ENCODE data around the gene FAM117B. TPM values are rescaled to one million over a fixed set of nuclear protein-coding genes. Genes with fewer than 3 reads are reported as not detected.
"Not testable (repeated sequence)": the region's sequence is repeated elsewhere in the genome, so short reads cannot be mapped to it uniquely, and the experiment has no call there.

Gene FAM117B
- total RNA-seq, 2 experiments from 2014 or later: 23.4 to 25.0 TPM

GRCh38 chr2:202671317-202672035, 36.7 kb downstream of the FAM117B start:
- peaks cover 80% of the 10 kb centered on the region for H3K4me1 Mint-ChIP-seq
- peaks cover 12% of the 10 kb centered on the region for H3K9me3 Mint-ChIP-seq
- peaks cover 55% of the 10 kb centered on the region for H3K36me3 Mint-ChIP-seq
- H3K27me3 Mint-ChIP-seq: no peaks in the 10 kb centered on the region
- H3K27ac Mint-ChIP-seq: peak overlapping the region; percentile 94
- no peak overlapping the region for H3K4me3 Mint-ChIP-seq
- no peak for DNase-seq

GRCh38 chr2:202675097-202675496, 40.3 kb downstream of the FAM117B start:
- Mint-ChIP-seq H3K27ac (peak overlapping the region; percentile 76), H3K4me1 (peaks cover 75% of the 10 kb centered on the region), H3K36me3 (peaks cover 69% of the 10 kb centered on the region), H3K9me3 (peaks cover 22% of the 10 kb centered on the region)
- H3K27me3 Mint-ChIP-seq, H3K4me3 Mint-ChIP-seq, DNase-seq: not testable (repeated sequence)

- Mint-ChIP-seq H3K36me3 (peaks cover 64% of the 10 kb centered on the region), H3K27ac (peak overlapping the region; percentile 20), H3K9me3 (peaks cover 32% of the 10 kb centered on the region), H3K4me3 (no peak overlapping the region), H3K27me3 (no peaks in the 10 kb centered on the region), H3K4me1 (peaks cover 43% of the 10 kb centered on the region)
- DNase-seq: no peak
Observed at GRCh38 chr2:202679980-202680379, 45.2 kb downstream of the FAM117B start.

- Mint-ChIP-seq H3K27ac (no peak overlapping the region), H3K36me3 (peaks cover 61% of the 10 kb centered on the region), H3K9me3 (peaks cover 30% of the 10 kb centered on the region)
Observed at GRCh38 chr2:202680512-202680911, 45.7 kb downstream of the FAM117B start.

GRCh38 chr2:202681688-202682205, 47.0 kb downstream of the FAM117B start:
- DNase-seq: no peak
- Mint-ChIP-seq H3K9me3 (peaks cover 29% of the 10 kb centered on the region), H3K4me3 (no peak overlapping the region), H3K36me3 (peaks cover 59% of the 10 kb centered on the region), H3K27me3 (no peaks in the 10 kb centered on the region), H3K27ac (no peak overlapping the region), H3K4me1 (peaks cover 35% of the 10 kb centered on the region)

More at GRCh38 chr2:202680512-202680911, 45.7 kb downstream of the FAM117B start:
- DNase-seq: no peak
- Mint-ChIP-seq H3K4me3 (no peak overlapping the region), H3K27me3 (no peaks in the 10 kb centered on the region), H3K4me1 (peaks cover 41% of the 10 kb centered on the region)

GRCh38 chr2:202682274-202682673, 47.5 kb downstream of the FAM117B start:
- H3K4me3 Mint-ChIP-seq: no peak overlapping the region
- no peak overlapping the region for H3K27ac Mint-ChIP-seq
- H3K27me3 Mint-ChIP-seq: no peaks in the 10 kb centered on the region
- no peak for DNase-seq
- H3K36me3 Mint-ChIP-seq: peaks cover 61% of the 10 kb centered on the region
- peaks cover 31% of the 10 kb centered on the region for H3K9me3 Mint-ChIP-seq
- H3K4me1 Mint-ChIP-seq: peaks cover 40% of the 10 kb centered on the region

GRCh38 chr2:202687276-202687675, 52.5 kb downstream of the FAM117B start:
- H3K27me3 Mint-ChIP-seq: no peaks in the 10 kb centered on the region
- peaks cover 50% of the 10 kb centered on the region for H3K4me1 Mint-ChIP-seq
- no peak overlapping the region for H3K27ac Mint-ChIP-seq
- H3K36me3 Mint-ChIP-seq: peaks cover 35% of the 10 kb centered on the region
- H3K4me3 Mint-ChIP-seq: no peak overlapping the region
- no peak for DNase-seq
- H3K9me3 Mint-ChIP-seq: peaks cover 4% of the 10 kb centered on the region

GRCh38 chr2:202689459-202689858, 54.7 kb downstream of the FAM117B start:
- Mint-ChIP-seq H3K27me3 (no peaks in the 10 kb centered on the region), H3K36me3 (peaks cover 36% of the 10 kb centered on the region), H3K9me3 (peaks cover 2% of the 10 kb centered on the region), H3K4me3 (no peak overlapping the region), H3K4me1 (peaks cover 57% of the 10 kb centered on the region), H3K27ac (peak overlapping the region; percentile 92)
- DNase-seq: no peak

GRCh38 chr2:202689898-202690297, 55.1 kb downstream of the FAM117B start:
- peaks cover 2% of the 10 kb centered on the region for H3K9me3 Mint-ChIP-seq
- peak overlapping the region; percentile 92 for H3K27ac Mint-ChIP-seq
- H3K27me3 Mint-ChIP-seq: no peaks in the 10 kb centered on the region
- no peak for DNase-seq
- H3K36me3 Mint-ChIP-seq: peaks cover 40% of the 10 kb centered on the region
- no peak overlapping the region for H3K4me3 Mint-ChIP-seq
- H3K4me1 Mint-ChIP-seq: peaks cover 61% of the 10 kb centered on the region

GRCh38 chr2:202690321-202690900, 55.6 kb downstream of the FAM117B start:
- H3K4me1 Mint-ChIP-seq: peaks cover 66% of the 10 kb centered on the region
- H3K27ac Mint-ChIP-seq: peak overlapping the region; percentile 92
- H3K36me3 Mint-ChIP-seq: peaks cover 42% of the 10 kb centered on the region
- no peak for DNase-seq
- H3K4me3 Mint-ChIP-seq: peak overlapping the region; percentile 45
- H3K9me3 Mint-ChIP-seq: peaks cover 2% of the 10 kb centered on the region
- no peaks in the 10 kb centered on the region for H3K27me3 Mint-ChIP-seq

- H3K27me3 Mint-ChIP-seq: no peaks in the 10 kb centered on the region
- H3K36me3 Mint-ChIP-seq: peaks cover 48% of the 10 kb centered on the region
- no peak for DNase-seq
- H3K4me3 Mint-ChIP-seq: no peak overlapping the region
- H3K27ac Mint-ChIP-seq: peak overlapping the region; percentile 54
- H3K9me3 Mint-ChIP-seq: no peaks in the 10 kb centered on the region
- peaks cover 57% of the 10 kb centered on the region for H3K4me1 Mint-ChIP-seq
Observed at GRCh38 chr2:202693503-202693902, 58.7 kb downstream of the FAM117B start.

GRCh38 chr2:202695166-202695565, 60.4 kb downstream of the FAM117B start:
- no peaks in the 10 kb centered on the region for H3K27me3 Mint-ChIP-seq

GRCh38 chr2:202700075-202700901, 65.5 kb downstream of the FAM117B start:
- peaks cover 55% of the 10 kb centered on the region for H3K4me1 Mint-ChIP-seq
- peaks cover 52% of the 10 kb centered on the region for H3K36me3 Mint-ChIP-seq
- peak overlapping the region; percentile 92 for H3K27ac Mint-ChIP-seq
- peaks cover 9% of the 10 kb centered on the region for H3K9me3 Mint-ChIP-seq
- DNase-seq: no peak
- H3K4me3 Mint-ChIP-seq: peak overlapping the region; percentile 37
- no peaks in the 10 kb centered on the region for H3K27me3 Mint-ChIP-seq

More at GRCh38 chr2:202695166-202695565, 60.4 kb downstream of the FAM117B start:
- peaks cover 54% of the 10 kb centered on the region for H3K4me1 Mint-ChIP-seq
- DNase-seq: no peak
- peak overlapping the region; percentile 20 for H3K27ac Mint-ChIP-seq
- H3K9me3 Mint-ChIP-seq: no peaks in the 10 kb centered on the region
- no peak overlapping the region for H3K4me3 Mint-ChIP-seq
- peaks cover 54% of the 10 kb centered on the region for H3K36me3 Mint-ChIP-seq

GRCh38 chr2:202703091-202703490, 68.3 kb downstream of the FAM117B start:
- Mint-ChIP-seq H3K4me3 (peak overlapping the region; percentile 4), H3K36me3 (peaks cover 52% of the 10 kb centered on the region), H3K27ac (peak overlapping the region; percentile 94), H3K27me3 (no peaks in the 10 kb centered on the region), H3K4me1 (peaks cover 64% of the 10 kb centered on the region), H3K9me3 (peaks cover 10% of the 10 kb centered on the region)
- DNase-seq: no peak

GRCh38 chr2:202704248-202704647, 69.5 kb downstream of the FAM117B start:
- Mint-ChIP-seq H3K27ac (peak overlapping the region; percentile 94), H3K9me3 (peaks cover 14% of the 10 kb centered on the region), H3K27me3 (no peaks in the 10 kb centered on the region), H3K36me3 (peaks cover 53% of the 10 kb centered on the region), H3K4me1 (peaks cover 65% of the 10 kb centered on the region), H3K4me3 (no peak overlapping the region)
- no peak for DNase-seq
